HG03378 (cell line): ENCODE data around the gene BLNK.
"Not testable (repeated sequence)": the region's sequence is repeated elsewhere in the genome, so short reads cannot be mapped to it uniquely, and the experiment has no call there.

ENCODE experiments used
- ATAC-seq: cut with Tn5 transposase; IDR thresholded peaks from one replicate; pipeline ENCODE4 v1.9.1; 2021; ENCODE audit warnings: mild to moderate bottlenecking, moderate library complexity; ENCODE audit not compliant: unreplicated experiment

The BLNK gene

GRCh38 chr10:96230527-96230926 lies 40.8 kb downstream of the BLNK start:
- ATAC-seq = peak; percentile 47

- no peak for ATAC-seq
Observed at GRCh38 chr10:96229568-96230030, 41.8 kb downstream of the BLNK start.

- ATAC-seq = no peak
Observed at GRCh38 chr10:96228408-96228994, 42.9 kb downstream of the BLNK start.

- no peak for ATAC-seq
Observed at GRCh38 chr10:96227206-96227605, 44.2 kb downstream of the BLNK start.

- ATAC-seq = no peak
Observed at GRCh38 chr10:96225119-96225518, 46.2 kb downstream of the BLNK start.

- no peak for ATAC-seq
Observed at GRCh38 chr10:96222908-96223307, 48.5 kb downstream of the BLNK start.

- ATAC-seq = no peak
Observed at GRCh38 chr10:96222441-96222840, 48.9 kb downstream of the BLNK start.

GRCh38 chr10:96218826-96219225 lies 52.5 kb downstream of the BLNK start:
- no peak for ATAC-seq

GRCh38 chr10:96217711-96218110 lies 53.7 kb downstream of the BLNK start:
- ATAC-seq = no peak

- no peak for ATAC-seq
Observed at GRCh38 chr10:96216775-96217174, 54.6 kb downstream of the BLNK start.

- ATAC-seq = no peak
Observed at GRCh38 chr10:96212911-96213310, 58.5 kb downstream of the BLNK start.

GRCh38 chr10:96211764-96212163 lies 59.6 kb downstream of the BLNK start:
- no peak for ATAC-seq

- ATAC-seq = no peak
Observed at GRCh38 chr10:96208946-96209345, 62.4 kb downstream of the BLNK start.

GRCh38 chr10:96208271-96208670 lies 63.1 kb downstream of the BLNK start:
- peak; percentile 72 for ATAC-seq

GRCh38 chr10:96205580-96205979 lies 65.8 kb downstream of the BLNK start:
- no peak for ATAC-seq

GRCh38 chr10:96201525-96201924 lies 69.8 kb downstream of the BLNK start:
- no peak for ATAC-seq

- not testable (repeated sequence) for ATAC-seq
Observed at GRCh38 chr10:96189505-96189904, 81.9 kb downstream of the BLNK start.

GRCh38 chr10:96188916-96189315 lies 82.5 kb downstream of the BLNK start:
- ATAC-seq = no peak

- ATAC-seq = no peak
Observed at GRCh38 chr10:96188421-96188820, 82.9 kb downstream of the BLNK start.

- no peak for ATAC-seq
Observed at GRCh38 chr10:96176985-96177384, 94.4 kb downstream of the BLNK start.

- no peak for ATAC-seq
Observed at GRCh38 chr10:96172666-96173065, 98.7 kb downstream of the BLNK start.

GRCh38 chr10:96170230-96170629 lies 101.1 kb downstream of the BLNK start:
- ATAC-seq = no peak

GRCh38 chr10:96168546-96168945 lies 102.8 kb downstream of the BLNK start:
- ATAC-seq = no peak
